Measurements from ENCODE around the gene HSD17B1.
A peak's percentile ranks its signal among the peaks of the same experiment; 100 is the strongest.
"Not testable (repeated sequence)": the region's sequence is repeated elsewhere in the genome, so short reads cannot be mapped to it uniquely, and the experiment has no call there.

HSD17B1 gene

DNA sequence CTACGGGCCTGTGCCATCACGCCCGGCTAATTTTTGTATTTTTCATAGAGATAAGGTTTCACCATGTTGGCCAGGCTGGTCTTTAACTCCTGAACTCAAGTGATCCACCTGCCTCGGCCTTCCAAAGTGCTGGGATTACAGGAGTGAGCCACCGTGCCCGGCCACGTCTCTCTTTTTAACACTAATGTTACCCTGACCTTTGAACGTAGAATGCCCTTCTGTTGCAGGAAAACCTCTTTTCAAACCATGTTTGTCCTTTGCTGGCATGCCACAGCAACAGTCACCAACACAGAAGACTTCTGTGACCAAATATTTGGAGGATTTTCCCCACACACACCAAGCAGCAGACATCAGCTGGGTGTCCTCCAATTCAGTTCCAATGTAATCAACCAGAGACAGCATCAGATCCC is 7.8 kb upstream of the HSD17B1 start:
- no peak for TF ChIP-seq CTCF (IDR thresholded peaks at IDR 0.05; ENCODE audit: extremely low read depth, missing control alignments)

DNA sequence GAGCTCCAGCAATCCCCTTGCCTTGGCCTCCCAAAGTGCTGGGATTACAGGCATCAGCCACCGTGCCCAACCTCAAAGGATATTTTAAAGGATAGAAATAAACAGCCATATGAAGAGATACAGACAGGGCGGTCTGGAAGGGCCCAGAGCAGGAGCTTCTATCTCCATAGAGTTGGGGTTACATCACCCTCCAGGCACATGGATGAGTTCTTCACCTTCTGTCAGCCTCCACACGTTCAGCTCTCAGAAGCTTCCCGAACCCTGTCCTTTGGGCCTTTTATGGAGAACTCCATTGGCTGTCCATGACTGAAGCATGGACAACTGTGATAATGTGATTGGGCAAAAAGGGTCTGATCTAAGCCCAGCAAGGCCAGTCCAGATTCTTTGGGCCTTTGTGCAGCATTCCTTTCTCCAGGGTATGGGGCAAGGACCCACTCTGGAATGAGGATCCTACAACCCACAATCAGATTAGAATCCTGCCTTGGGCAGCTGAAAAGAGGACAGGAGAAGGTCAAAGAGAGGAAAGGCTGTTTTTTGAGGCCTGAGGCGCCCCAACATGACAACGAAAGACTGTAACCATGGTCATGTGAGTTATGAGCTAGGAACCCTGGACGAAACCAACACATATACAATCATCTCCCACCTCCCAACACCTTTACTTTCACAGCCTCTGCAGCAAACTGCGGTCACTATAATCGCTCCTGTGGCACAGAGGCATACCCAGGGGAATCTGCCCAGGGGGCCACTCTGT is 6.8 kb upstream of the HSD17B1 start:
- not testable (repeated sequence) for DNase-seq (ENCODE audit: low spot score)

More for the DNA sequence above, 7.8 kb upstream of the HSD17B1 start:
- DNase-seq (ENCODE audit: low spot score) = no peak

- no peak for DNase-seq (ENCODE audit: low spot score)
- TF ChIP-seq CTCF (IDR thresholded peaks at IDR 0.05; ENCODE audit: extremely low read depth, missing control alignments) = no peak
These were observed 5.7 kb upstream of the HSD17B1 start for GRCh38 chr17:42547001-42547461.

- DNase-seq (ENCODE audit: low spot score) = no peak
These were observed 5.0 kb upstream of the HSD17B1 start for GRCh38 chr17:42547698-42548069.

DNA sequence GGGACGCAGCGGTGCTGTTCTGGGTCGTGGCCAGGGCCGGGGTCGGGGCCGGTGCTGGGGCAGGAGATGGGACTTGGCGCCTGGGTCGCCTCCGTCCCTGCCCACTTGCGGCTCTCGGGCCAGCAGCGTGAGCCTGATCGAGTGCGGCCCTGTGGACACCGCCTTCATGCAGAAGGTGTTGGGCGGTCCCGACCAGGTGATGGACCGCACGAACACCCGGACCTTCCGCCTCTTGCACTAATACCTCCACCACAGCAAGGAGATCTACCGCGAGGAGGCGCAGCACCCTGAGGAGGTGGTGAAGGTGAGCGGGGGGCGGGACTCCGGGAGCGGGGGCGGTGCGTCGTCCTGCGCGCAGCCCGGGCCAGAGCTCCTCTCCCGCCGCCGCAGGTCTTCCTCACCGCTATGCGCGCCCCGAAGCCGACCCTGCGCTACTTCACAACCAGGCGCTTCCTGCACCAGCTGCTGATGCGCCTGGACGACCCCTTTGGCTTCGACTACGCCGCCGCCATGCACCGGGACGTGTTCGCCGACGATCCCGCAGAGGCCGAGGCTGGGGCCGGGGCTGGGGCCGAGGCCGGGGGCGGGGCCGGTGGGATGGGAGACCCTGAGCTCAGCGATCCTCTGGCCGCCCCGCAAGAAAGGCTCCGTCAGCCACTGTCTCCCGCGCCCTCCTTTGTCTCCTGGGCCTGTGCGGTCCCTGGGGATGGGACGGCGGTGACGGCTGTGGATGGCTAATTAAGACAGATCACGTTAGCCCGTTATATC is 4.5 kb upstream of the HSD17B1 start:
- DNase-seq (ENCODE audit: low spot score) = peak; percentile 94
- TF ChIP-seq CTCF (IDR thresholded peaks at IDR 0.05; ENCODE audit: extremely low read depth, missing control alignments) = peak; percentile 58

More at GRCh38 chr17:42547698-42548069, 5.0 kb upstream of the HSD17B1 start:
- no peak for TF ChIP-seq CTCF (IDR thresholded peaks at IDR 0.05; ENCODE audit: extremely low read depth, missing control alignments)

GRCh38 chr17:42548993-42549755 is 3.5 kb upstream of the HSD17B1 start:
- no peak for TF ChIP-seq CTCF (IDR thresholded peaks at IDR 0.05; ENCODE audit: extremely low read depth, missing control alignments)
- DNase-seq (ENCODE audit: low spot score) = peak; percentile 42

DNA sequence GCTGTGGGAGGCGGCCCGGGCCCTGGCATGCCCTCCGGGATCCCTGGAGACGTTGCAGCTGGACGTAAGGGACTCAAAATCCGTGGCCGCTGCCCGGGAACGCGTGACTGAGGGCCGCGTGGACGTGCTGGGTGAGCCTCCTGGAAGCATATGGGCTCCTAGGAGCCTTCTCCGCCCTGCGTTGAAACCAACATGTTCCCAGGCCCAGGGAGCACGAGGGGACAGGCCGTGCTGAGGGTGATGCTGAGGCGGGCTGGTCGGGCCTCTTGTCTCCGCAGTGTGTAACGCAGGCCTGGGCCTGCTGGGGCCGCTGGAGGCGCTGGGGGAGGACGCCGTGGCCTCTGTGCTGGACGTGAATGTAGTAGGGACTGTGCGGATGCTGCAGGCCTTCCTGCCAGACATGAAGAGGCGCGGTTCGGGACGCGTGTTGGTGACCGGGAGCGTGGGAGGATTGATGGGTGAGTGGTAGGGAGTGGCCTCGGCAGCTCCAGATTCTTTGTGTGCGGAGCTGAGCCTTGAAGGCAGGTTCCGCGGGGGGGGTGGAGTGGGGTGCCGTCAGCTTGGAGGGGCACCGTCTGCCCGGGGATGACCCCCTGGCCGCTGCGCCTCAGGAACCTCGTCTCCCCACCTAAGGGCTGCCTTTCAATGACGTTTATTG is 567 bp downstream of the HSD17B1 start:
- no peak for DNase-seq (ENCODE audit: low spot score)
- TF ChIP-seq CTCF (IDR thresholded peaks at IDR 0.05; ENCODE audit: extremely low read depth, missing control alignments) = no peak

Data from GM20000 (cell line).